Measurements from ENCODE around the gene UBE2S. TPM values are rescaled to one million over a fixed set of nuclear protein-coding genes. Genes with fewer than 3 reads are reported as not detected.

Gene UBE2S
- total and polyA plus RNA-seq, 10 of the 15 experiments (the other 5 are each of a cell fraction or from before 2014, with no cell fraction given) = 2.3 to 640 (median 127) TPM

DNA sequence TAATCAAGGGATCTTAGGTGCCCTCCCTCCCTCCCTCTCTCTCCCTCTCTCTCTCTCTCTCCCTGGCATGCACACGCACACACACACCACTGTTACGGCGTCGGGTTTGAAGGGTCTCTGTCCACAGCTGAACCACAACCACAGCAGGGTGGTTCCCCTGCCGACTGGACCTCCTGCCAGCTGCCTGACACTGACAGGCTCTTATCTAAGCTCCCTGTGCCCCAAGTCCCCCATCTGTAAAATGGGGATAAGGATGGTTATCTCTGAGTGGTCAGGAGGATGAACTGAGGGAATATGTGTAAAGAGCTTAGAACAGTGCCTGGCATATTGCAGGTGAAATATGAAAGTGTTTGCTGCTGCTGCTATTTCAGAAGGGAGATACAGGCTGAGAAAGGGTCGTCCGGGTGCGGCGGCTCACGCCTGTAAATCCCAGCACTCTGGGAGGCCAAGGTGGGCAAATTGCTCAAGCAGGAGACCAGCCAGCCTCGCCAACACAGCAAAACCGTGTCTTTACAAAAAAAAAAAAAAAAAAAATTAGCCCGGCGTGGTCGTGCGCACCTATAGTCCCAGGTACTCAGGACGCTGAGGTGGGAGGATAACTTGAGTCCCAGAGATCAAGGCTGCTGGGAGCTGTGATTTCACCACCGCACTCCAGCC lies 36.4 kb upstream of the UBE2S start:
- Histone ChIP-seq H3K9ac (ENCODE audit: control insufficient read depth, insufficient read depth, low read length) (no peak overlapping the region), H3K79me2 (ENCODE audit: control insufficient read depth, insufficient read depth, low read length) (no peaks in the 10 kb centered on the region), H3K9me3 (replicated peaks; ENCODE audit: control insufficient read depth, insufficient read depth, low read length) (no peaks in the 10 kb centered on the region), H3K27ac (ENCODE audit: control insufficient read depth, insufficient read depth) (no peak overlapping the region), H2AFZ (ENCODE audit: control insufficient read depth, low read depth, low read length) (no peak overlapping the region), H3K4me1 (ENCODE audit: control insufficient read depth, insufficient read depth, low read length) (no peaks in the 10 kb centered on the region), H3K4me2 (ENCODE audit: control insufficient read depth, insufficient read depth) (no peak overlapping the region), H3K36me3 (ENCODE audit: control insufficient read depth in 2 of 2, insufficient read depth in 2 of 2, low read length in 1 of 2) (no peaks in the 10 kb centered on the region), H4K20me1 (ENCODE audit: control insufficient read depth, insufficient read depth) (no peaks in the 10 kb centered on the region), H3K4me3 (no peak overlapping the region), H3K27me3 (replicated peaks in 1 of 2; ENCODE audit: control insufficient read depth in 2 of 2, insufficient read depth in 2 of 2, low read length in 1 of 2) (peaks cover 0 to 1% of the 10 kb centered on the region in 2 experiments; a peak in 2 of 4 replicates)
- FAIRE-seq = no peak
- no TSS peak for BruUV-seq (replicated peaks)
- 42% methylated on average over 16 of the region's 18 CpGs for WGBS (ENCODE audit: insufficient coverage, insufficient replicate concordance, low lambda C conversion rate, missing lambda C conversion rate)
- POLR2A ChIA-PET = no interaction called here
- CTCF ChIA-PET = no interaction called here
- no peak for DNase-seq (ENCODE audit: low read depth, low spot score)
- RAD21 ChIA-PET (ENCODE audit: unreplicated experiment) = no interaction called here
- ATAC-seq = no peak
- in situ Hi-C loops (cut with MboI) (no loop called here), intact Hi-C loops (cut with micrococcal nuclease; ENCODE audit: unreplicated experiment) (no loop called here)
- SMC1A ChIA-PET (ENCODE audit: uncharacterized antibody, unreplicated experiment) = no interaction called here
- TF ChIP-seq BHLHE40 (IDR thresholded peaks at IDR 0.05; ENCODE audit: borderline replicate concordance in 1 of 2, low read depth in 2 of 2, low read length in 1 of 2) = no peak
- no peak for TF ChIP-seq GATAD2B (conservative IDR thresholded peaks at IDR 0.05; ENCODE audit: low read depth)
- no peak for TF ChIP-seq CHD4 (IDR thresholded peaks at IDR 0.05)
- TF ChIP-seq, protein P1, sequence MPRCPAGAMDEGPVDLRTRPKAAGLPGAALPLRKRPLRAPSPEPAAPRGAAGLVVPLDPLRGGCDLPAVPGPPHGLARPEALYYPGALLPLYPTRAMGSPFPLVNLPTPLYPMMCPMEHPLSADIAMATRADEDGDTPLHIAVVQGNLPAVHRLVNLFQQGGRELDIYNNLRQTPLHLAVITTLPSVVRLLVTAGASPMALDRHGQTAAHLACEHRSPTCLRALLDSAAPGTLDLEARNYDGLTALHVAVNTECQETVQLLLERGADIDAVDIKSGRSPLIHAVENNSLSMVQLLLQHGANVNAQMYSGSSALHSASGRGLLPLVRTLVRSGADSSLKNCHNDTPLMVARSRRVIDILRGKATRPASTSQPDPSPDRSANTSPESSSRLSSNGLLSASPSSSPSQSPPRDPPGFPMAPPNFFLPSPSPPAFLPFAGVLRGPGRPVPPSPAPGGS (IDR thresholded peaks at IDR 0.05; ENCODE audit: borderline replicate concordance, insufficient read depth, low read depth, low read length, poor library complexity, severe bottlenecking) = no peak
- TF ChIP-seq, protein P2, sequence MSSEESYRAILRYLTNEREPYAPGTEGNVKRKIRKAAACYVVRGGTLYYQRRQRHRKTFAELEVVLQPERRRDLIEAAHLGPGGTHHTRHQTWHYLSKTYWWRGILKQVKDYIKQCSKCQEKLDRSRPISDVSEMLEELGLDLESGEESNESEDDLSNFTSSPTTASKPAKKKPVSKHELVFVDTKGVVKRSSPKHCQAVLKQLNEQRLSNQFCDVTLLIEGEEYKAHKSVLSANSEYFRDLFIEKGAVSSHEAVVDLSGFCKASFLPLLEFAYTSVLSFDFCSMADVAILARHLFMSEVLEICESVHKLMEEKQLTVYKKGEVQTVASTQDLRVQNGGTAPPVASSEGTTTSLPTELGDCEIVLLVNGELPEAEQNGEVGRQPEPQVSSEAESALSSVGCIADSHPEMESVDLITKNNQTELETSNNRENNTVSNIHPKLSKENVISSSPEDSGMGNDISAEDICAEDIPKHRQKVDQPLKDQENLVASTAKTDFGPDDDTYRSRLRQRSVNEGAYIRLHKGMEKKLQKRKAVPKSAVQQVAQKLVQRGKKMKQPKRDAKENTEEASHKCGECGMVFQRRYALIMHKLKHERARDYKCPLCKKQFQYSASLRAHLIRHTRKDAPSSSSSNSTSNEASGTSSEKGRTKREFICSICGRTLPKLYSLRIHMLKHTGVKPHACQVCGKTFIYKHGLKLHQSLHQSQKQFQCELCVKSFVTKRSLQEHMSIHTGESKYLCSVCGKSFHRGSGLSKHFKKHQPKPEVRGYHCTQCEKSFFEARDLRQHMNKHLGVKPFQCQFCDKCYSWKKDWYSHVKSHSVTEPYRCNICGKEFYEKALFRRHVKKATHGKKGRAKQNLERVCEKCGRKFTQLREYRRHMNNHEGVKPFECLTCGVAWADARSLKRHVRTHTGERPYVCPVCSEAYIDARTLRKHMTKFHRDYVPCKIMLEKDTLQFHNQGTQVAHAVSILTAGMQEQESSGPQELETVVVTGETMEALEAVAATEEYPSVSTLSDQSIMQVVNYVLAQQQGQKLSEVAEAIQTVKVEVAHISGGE (CRISPR knock-in tag; IDR thresholded peaks at IDR 0.05) = no peak
- TF ChIP-seq KAT2A (conservative IDR thresholded peaks at IDR 0.05; ENCODE audit: control insufficient read depth, low read depth, low read length) = no peak
- TF ChIP-seq, protein P3, sequence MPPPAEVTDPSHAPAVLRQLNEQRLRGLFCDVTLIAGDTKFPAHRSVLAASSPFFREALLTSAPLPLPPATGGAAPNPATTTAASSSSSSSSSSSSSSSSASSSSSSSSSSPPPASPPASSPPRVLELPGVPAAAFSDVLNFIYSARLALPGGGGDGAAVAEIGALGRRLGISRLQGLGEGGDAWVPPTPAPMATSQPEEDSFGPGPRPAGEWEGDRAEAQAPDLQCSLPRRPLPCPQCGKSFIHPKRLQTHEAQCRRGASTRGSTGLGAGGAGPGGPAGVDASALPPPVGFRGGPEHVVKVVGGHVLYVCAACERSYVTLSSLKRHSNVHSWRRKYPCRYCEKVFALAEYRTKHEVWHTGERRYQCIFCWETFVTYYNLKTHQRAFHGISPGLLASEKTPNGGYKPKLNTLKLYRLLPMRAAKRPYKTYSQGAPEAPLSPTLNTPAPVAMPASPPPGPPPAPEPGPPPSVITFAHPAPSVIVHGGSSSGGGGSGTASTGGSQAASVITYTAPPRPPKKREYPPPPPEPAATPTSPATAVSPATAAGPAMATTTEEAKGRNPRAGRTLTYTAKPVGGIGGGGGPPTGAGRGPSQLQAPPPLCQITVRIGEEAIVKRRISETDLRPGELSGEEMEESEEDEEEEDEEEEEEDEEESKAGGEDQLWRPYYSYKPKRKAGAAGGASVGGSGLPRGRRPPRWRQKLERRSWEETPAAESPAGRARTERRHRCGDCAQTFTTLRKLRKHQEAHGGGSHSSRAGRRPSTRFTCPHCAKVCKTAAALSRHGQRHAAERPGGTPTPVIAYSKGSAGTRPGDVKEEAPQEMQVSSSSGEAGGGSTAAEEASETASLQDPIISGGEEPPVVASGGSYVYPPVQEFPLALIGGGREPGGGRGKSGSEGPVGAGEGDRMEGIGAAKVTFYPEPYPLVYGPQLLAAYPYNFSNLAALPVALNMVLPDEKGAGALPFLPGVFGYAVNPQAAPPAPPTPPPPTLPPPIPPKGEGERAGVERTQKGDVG (CRISPR knock-in tag; IDR thresholded peaks at IDR 0.05) = no peak
- TF ChIP-seq CHD1 (IDR thresholded peaks at IDR 0.05; ENCODE audit: low read depth, low read length) = no peak
- TF ChIP-seq POU2F2 (IDR thresholded peaks at IDR 0.05; ENCODE audit: borderline replicate concordance, low read depth, low read length) = no peak
- TF ChIP-seq NRF1 (conservative IDR thresholded peaks at IDR 0.05; ENCODE audit: low read depth, low read length) = no peak
- no peak for TF ChIP-seq BRCA1 (IDR thresholded peaks at IDR 0.05; ENCODE audit: low read depth, low read length)
- no peak for TF ChIP-seq CBX5 (IDR thresholded peaks at IDR 0.05; ENCODE audit: low read depth)
- no peak for TF ChIP-seq SREBF2 (IDR thresholded peaks at IDR 0.05; ENCODE audit: low read length)
- TF ChIP-seq SMC3 (IDR thresholded peaks at IDR 0.05; ENCODE audit: borderline replicate concordance, low read length) = no peak
